RWPE2 (cell line): Measurements from ENCODE around the gene SETD1B.
"Not testable (repeated sequence)": the region's sequence is repeated elsewhere in the genome, so short reads cannot be mapped to it uniquely, and the experiment has no call there.

Source experiments
- ATAC-seq: fragments of 200-7000 bp; cut with Tn5 transposase; 3 replicates; pipeline ENCODE4 v1.9.1; 2021; ENCODE audit warnings: low read depth
- DNase-seq: peaks from one replicate; pipeline ENCODE4 v3.0.0-alpha.2; 2020; ENCODE audit warnings: low spot score
- H3K27ac ChIP-seq: fragments of 450-650 bp; 2 replicates; pipeline ENCODE4 v1.5.1; 2017; ENCODE audit warnings: mild to moderate bottlenecking; ENCODE audit not compliant: poor library complexity, severe bottlenecking
- H3K27me3 ChIP-seq: fragments of 250-450 bp; sonication (Bioruptor Pico); 2 replicates; pipeline ENCODE4 v1.5.1; 2021; ENCODE audit warnings: mild to moderate bottlenecking, moderate library complexity; ENCODE audit not compliant: insufficient read depth, poor library complexity, severe bottlenecking
- H3K36me3 ChIP-seq: fragments of 250-450 bp; sonication (Bioruptor Pico); 2 replicates; pipeline ENCODE4 v1.5.1; 2020; ENCODE audit warnings: low read depth, mild to moderate bottlenecking, moderate library complexity
- H3K4me1 ChIP-seq: fragments of 250-450 bp; sonication (Bioruptor Pico); 2 replicates; pipeline ENCODE4 v1.5.1; 2021; ENCODE audit warnings: mild to moderate bottlenecking, moderate library complexity; ENCODE audit not compliant: insufficient read depth, poor library complexity, severe bottlenecking
- H3K4me3 ChIP-seq: fragments of 250-450 bp; sonication (Bioruptor Pico); 2 replicates; pipeline ENCODE4 v1.5.1; 2021; ENCODE audit warnings: mild to moderate bottlenecking, moderate library complexity; ENCODE audit not compliant: severe bottlenecking
- H3K9me3 ChIP-seq: fragments of 250-450 bp; sonication (Bioruptor Pico); 2 replicates; pipeline ENCODE4 v1.5.1; 2021; ENCODE audit warnings: mild to moderate bottlenecking, moderate library complexity; ENCODE audit not compliant: severe bottlenecking
- TF ChIP-seq, protein P1 (sequence below): fragments of 450-650 bp; IDR thresholded peaks from one replicate; pipeline ENCODE4 v1.5.1; 2017; ENCODE audit warnings: mild to moderate bottlenecking, moderate library complexity; ENCODE audit not compliant: poor library complexity, severe bottlenecking

SETD1B gene

DNA sequence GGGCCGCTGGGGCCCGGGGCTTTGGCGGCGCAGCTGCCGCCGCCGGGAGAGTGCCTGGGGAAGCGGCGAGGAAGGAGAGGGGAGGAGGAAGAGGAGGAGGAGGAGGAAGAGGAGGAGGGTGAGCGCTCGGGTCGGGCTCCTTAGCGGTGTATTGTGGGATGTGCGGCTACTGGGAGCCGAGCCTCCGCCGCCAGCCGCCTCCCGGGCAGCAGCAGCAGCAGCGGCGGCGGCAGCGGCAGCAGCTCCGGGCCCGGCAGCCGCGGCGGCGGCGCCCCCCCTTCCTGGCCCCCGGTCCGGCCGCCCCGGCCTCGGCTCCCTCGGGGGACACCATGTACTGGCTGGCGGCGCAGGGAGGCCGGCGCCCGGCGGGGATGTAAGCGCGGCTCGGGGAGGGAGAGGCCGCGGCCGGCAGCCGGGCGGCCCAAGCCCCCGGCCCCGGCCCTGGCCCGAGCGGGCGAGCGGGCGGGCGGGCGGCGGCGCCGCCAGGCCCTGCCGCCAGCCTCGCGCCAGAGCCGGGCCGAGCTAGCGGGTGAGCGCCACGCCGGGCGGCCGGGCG is at the start of gene SETD1B:
Gene SETD1B, plus strand, starts transcription at position 149 of the 556 bp plus-strand sequence. CDS start 729 bp downstream, outside the sequence.
- no peaks in the 10 kb centered on the region for H3K27me3 ChIP-seq
- H3K4me1 ChIP-seq, result peaks cover 15% of the 10 kb centered on the region
- peak within 1 kb of the TSS; percentile 94 for H3K4me3 ChIP-seq
- peak within 1 kb of the TSS; percentile 100 for H3K27ac ChIP-seq
- DNase-seq (peak; percentile 66), ATAC-seq (no peak)
- TF ChIP-seq, protein P1, sequence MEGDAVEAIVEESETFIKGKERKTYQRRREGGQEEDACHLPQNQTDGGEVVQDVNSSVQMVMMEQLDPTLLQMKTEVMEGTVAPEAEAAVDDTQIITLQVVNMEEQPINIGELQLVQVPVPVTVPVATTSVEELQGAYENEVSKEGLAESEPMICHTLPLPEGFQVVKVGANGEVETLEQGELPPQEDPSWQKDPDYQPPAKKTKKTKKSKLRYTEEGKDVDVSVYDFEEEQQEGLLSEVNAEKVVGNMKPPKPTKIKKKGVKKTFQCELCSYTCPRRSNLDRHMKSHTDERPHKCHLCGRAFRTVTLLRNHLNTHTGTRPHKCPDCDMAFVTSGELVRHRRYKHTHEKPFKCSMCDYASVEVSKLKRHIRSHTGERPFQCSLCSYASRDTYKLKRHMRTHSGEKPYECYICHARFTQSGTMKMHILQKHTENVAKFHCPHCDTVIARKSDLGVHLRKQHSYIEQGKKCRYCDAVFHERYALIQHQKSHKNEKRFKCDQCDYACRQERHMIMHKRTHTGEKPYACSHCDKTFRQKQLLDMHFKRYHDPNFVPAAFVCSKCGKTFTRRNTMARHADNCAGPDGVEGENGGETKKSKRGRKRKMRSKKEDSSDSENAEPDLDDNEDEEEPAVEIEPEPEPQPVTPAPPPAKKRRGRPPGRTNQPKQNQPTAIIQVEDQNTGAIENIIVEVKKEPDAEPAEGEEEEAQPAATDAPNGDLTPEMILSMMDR, result no peak
- H3K36me3 ChIP-seq, result peaks cover 35% of the 10 kb centered on the region
- no peaks in the 10 kb centered on the region for H3K9me3 ChIP-seq

DNA sequence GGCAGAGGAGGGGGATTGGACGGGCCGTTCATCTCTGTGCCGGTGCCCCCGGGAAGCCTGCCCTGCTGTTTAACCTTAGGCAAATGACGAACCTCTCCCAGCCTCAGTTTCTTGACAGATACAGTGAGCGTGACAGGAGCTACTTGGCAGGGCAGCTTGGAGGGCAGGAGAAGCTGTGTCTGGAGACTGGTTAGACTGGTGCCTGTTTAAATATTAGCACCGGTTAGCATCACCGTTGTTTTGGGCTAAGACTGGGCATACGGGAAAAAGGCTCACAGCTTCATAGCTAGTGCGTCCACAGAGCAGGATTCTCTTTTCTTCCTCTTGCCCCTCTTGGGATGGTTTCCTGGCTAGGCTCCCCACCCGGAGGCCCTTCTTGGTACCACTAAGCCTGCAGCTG is 49.0 kb upstream of the SETD1B start:
- Histone ChIP-seq H3K4me1 (no peaks in the 10 kb centered on the region), H3K27ac (no peak overlapping the region), H3K4me3 (no peak overlapping the region), H3K36me3 (peaks cover 23% of the 10 kb centered on the region), H3K27me3 (no peaks in the 10 kb centered on the region), H3K9me3 (no peaks in the 10 kb centered on the region)
- DNase-seq, result no peak
- no peak for ATAC-seq
- TF ChIP-seq, protein P1, result no peak

GRCh38 chr12:121755591-121755990 is 48.2 kb upstream of the SETD1B start:
- Histone ChIP-seq H3K27me3 (no peaks in the 10 kb centered on the region), H3K4me1 (no peaks in the 10 kb centered on the region), H3K4me3 (no peak overlapping the region), H3K27ac (no peak overlapping the region), H3K36me3 (peaks cover 19% of the 10 kb centered on the region), H3K9me3 (no peaks in the 10 kb centered on the region)
- TF ChIP-seq, protein P1, result no peak
- no peak for DNase-seq
- ATAC-seq, result no peak

DNA sequence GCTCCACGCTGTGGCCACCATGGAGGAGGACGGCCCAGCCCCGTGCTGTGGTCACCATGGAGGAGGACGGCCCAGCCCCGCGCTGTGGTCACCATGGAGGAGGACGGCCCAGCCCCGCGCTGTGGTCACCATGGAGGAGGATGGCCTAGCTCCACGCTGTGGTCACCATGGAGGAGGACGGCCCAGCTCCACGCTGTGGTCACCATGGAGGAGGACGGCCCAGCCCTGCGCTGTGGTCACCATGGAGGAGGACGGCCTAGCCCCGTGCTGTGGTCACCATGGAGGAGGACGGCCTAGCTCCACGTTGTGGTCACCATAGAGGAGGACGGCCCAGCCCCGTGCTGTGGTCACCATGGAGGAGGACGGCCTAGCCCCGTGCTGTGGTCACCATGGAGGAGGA is 45.3 kb upstream of the SETD1B start:
- H3K27me3 ChIP-seq, H3K36me3 ChIP-seq, H3K9me3 ChIP-seq, ATAC-seq, H3K4me1 ChIP-seq, H3K4me3 ChIP-seq, H3K27ac ChIP-seq, DNase-seq: not testable (repeated sequence)

DNA sequence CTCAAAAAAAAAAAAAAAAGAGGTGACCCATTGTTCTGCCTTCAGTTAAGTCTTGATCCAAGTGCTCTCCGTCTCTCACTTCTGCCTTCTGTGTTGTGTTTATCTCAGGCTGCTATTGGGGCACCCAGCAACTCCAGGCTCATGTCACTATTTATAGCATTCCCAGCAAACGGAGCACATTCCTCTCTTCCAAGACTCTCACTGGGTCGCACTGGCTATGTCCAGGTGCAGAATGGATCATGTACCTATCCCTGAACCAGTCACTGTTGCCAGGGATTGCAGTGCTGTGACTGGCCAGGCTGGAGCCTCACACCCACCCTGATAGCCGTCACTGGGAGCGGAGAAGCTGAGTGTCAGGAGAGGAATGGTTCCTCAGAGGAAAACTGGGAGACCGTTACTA is 41.5 kb upstream of the SETD1B start:
- no peaks in the 10 kb centered on the region for H3K27me3 ChIP-seq
- no peaks in the 10 kb centered on the region for H3K9me3 ChIP-seq
- H3K36me3 ChIP-seq, result peaks cover 11% of the 10 kb centered on the region
- no peak overlapping the region for H3K4me3 ChIP-seq
- TF ChIP-seq, protein P1, result no peak
- H3K27ac ChIP-seq, result no peak overlapping the region
- DNase-seq (no peak), ATAC-seq (no peak)
- no peaks in the 10 kb centered on the region for H3K4me1 ChIP-seq
